Activated T-helper 9 cell treated with anti-CD3 and anti-CD28 coated beads, Interleukin-2, amount 50 U/mL, for 16 hours (primary cell): ENCODE data around the gene MFF.
"Not testable (repeated sequence)": the region's sequence is repeated elsewhere in the genome, so short reads cannot be mapped to it uniquely, and the experiment has no call there.

Experiments
- DNase-seq: peaks from one replicate; pipeline ENCODE4 v3.0.0-alpha.2; 2020; ENCODE audit warnings: low read depth

MFF gene

GRCh38 chr2:227377467-227378351 is 52.7 kb downstream of the MFF start:
- DNase-seq, result no peak

- DNase-seq, result no peak
These were observed 53.3 kb downstream of the MFF start for GRCh38 chr2:227378371-227378782.

GRCh38 chr2:227379095-227379494 is 54.0 kb downstream of the MFF start, which contains the start of gene TM4SF20:
Gene TM4SF20 (minus strand): TSS chr2:227379306. CDS start chr2:227379268, 38 bp downstream.
- DNase-seq, result no peak

GRCh38 chr2:227382241-227382835 is 57.3 kb downstream of the MFF start:
- DNase-seq, result not testable (repeated sequence)

GRCh38 chr2:227383686-227384085 is 58.6 kb downstream of the MFF start:
- DNase-seq, result no peak

GRCh38 chr2:227386630-227387029 is 61.6 kb downstream of the MFF start:
- no peak for DNase-seq

GRCh38 chr2:227387583-227387982 is 62.5 kb downstream of the MFF start, which contains the start of gene SCYGR1:
Gene SCYGR1 (minus strand): TSS chr2:227387949. CDS start chr2:227387949, 0 bp downstream.
- DNase-seq, result not testable (repeated sequence)

- DNase-seq, result no peak
These were observed 63.5 kb downstream of the MFF start for GRCh38 chr2:227388537-227389011.

GRCh38 chr2:227389231-227389630 is 64.2 kb downstream of the MFF start:
- DNase-seq, result no peak

- no peak for DNase-seq
These were observed 64.6 kb downstream of the MFF start for GRCh38 chr2:227389661-227390060.

GRCh38 chr2:227390468-227391256 is 65.6 kb downstream of the MFF start:
- no peak for DNase-seq

GRCh38 chr2:227394401-227394800 is 69.3 kb downstream of the MFF start:
- DNase-seq, result no peak

- no peak for DNase-seq
These were observed 70.5 kb downstream of the MFF start for GRCh38 chr2:227395556-227395955.

GRCh38 chr2:227397562-227397961 is 72.5 kb downstream of the MFF start:
- DNase-seq, result no peak

- no peak for DNase-seq
These were observed 73.9 kb downstream of the MFF start for GRCh38 chr2:227398684-227399670.

- no peak for DNase-seq
These were observed 76.5 kb downstream of the MFF start for GRCh38 chr2:227401550-227401949.

- DNase-seq, result no peak
These were observed 77.3 kb downstream of the MFF start for GRCh38 chr2:227402321-227402720.

GRCh38 chr2:227402959-227403358 is 77.9 kb downstream of the MFF start:
- no peak for DNase-seq

GRCh38 chr2:227404585-227405271 is 79.7 kb downstream of the MFF start:
- DNase-seq, result no peak
